Transverse colon (tissue), 4 donors: ENCODE results near the gene KCNN2.

ENCODE experiments used
- CTCF ChIP-seq, 5 experiments: fragments of 200-600 bp in 3 of 5; fragments of 450-650 bp in 2 of 5; sonication (generic) in 3 of 5; IDR thresholded peaks; 1 replicate in 2 of 5; 2 replicates in 3 of 5; pipeline ENCODE4 v1.5.1; 2016 to 2017; ENCODE audit warnings: antibody characterized with exemption in 5 of 5, inconsistent platforms in 3 of 5, mild to moderate bottlenecking in 2 of 5, moderate library complexity in 1 of 5
- POLR2AphosphoS5 ChIP-seq, 3 donors: sonication (generic); formaldehyde crosslinking; IDR thresholded peaks; one replicate each; pipeline ENCODE4 v1.6.1; 2016; ENCODE audit warnings: antibody characterized with exemption in 3 of 3

GRCh38 chr5:114367029-114367428 lies 5.2 kb downstream of the KCNN2 start:
- no peak for TF ChIP-seq CTCF (IDR thresholded peaks at IDR 0.05)
- TF ChIP-seq POLR2AphosphoS5 (IDR thresholded peaks at IDR 0.05): no peak
